NCI-H82 treated with DMSO at 0.1 percent for 48 hours (cell line): Measurements from ENCODE around the gene VAMP4.
"Not testable (repeated sequence)": the region's sequence is repeated elsewhere in the genome, so short reads cannot be mapped to it uniquely, and the experiment has no call there.

Experiments
- DNase-seq: peaks from one replicate; lab custom pipeline; 2025; ENCODE audit not compliant: unreplicated experiment; lab: John Stamatoyannopoulos, UW

Gene VAMP4

DNA sequence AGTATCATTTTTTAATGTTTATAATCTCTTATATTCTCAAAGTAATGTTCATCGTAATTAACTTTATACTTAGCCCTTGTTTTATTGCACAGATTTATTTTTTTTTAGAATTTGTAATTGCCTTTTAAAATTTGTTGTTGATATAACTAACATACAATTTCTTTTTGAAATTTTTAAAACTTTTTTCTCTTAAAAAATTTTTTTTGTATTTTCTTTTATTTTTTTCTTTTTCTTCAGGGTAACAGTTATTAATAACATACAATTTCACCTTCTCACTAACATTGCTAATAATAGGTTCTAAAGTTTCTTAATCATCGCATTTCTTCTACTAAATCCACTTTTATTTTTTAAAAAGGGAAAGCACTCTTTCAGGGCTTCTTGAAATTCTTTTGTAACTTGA lies 11.3 kb upstream of the VAMP4 start:
- no peak for DNase-seq

DNA sequence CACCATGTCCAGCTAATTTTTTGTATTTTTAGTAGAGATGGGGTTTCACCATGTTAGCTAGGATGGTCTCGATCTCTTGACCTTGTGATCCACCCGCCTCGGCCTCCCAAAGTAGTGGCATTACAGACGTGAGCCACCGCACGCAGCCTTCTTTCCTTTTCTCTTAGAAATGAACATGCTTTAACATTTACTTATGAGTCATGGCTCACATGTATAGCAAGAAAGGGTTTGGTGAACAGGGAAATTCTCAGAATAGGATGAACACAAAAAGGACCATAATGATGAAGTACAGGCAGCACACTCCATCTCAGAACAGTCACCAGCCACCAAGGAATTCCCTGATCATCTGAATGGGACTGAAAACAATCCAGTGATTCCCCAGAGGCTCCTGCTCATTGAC lies 9.4 kb upstream of the VAMP4 start:
- DNase-seq: no peak

DNA sequence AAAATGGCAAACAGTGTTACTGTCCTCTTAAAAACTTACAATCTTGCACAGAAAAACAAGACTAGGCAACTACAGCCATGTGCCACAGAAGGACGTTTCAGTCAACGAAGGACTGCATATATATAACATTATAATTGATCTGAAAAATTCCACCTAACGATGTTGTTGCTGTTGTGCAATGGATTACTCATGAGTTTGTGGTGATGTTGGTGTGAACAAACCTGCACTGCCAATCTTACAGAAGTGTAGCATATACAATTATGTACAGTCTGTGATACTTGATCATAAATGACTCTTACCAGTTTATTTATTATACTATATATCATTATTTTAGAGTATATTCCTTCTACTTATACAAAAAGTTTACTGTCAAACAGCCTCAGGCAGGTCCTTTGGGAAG lies 6.8 kb upstream of the VAMP4 start:
- DNase-seq: no peak

DNA sequence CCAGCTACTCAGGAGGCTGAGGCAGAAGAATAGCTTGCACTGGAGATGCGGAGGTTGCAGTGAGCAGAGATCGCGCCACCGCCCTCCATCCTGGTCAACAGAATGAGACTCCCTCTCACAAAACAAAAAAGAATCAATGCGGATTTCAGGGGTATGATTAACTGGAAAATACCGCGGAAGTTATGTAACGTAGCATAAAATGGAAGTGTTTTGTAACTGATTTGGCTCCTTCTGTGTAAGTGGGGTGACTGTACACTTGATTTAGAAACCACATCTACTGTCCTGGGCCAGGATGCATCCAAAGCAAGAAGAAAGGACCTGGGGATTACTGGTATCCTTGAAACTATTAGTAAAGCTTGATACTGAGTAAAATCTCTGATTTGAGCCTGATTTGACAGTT lies 3.1 kb upstream of the VAMP4 start:
- DNase-seq: no peak

DNA sequence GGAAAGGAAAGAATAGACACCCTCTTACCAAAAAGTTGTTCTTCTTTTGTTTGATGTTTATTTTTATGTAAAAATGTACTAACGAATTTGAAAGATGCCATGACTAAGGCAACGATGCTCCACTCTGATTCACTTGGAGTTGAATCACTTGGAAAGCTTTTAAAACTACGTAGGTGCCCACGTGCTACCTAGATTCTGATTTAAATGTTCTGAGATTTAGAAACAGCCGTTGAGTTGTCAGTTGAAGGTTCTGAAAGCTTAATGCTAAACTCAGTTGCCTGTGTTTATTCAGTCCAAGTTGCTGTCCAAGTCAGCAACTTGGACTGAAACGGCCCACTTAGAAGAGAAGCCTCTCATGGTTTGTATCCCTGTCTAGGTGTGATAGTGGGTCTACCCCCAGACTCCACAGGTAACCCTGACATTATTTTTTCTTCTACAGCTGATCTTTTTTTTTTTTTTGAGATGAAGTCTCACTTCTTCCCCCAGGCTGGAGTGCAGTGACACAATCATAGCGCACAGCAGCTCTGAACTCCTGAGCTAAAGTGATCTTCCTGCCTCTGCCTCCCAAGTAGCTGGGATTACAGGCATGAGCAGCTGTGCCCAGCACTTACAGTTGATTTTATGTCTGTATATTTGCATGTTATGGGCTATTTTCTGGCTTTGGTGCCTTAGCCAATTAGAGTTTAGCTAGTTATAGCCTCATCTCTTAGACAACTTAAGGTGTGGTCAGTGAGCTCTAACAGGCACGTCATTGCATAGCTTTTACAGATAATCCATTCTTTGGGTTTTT lies 1.4 kb upstream of the VAMP4 start:
- DNase-seq: peak; percentile 59

DNA sequence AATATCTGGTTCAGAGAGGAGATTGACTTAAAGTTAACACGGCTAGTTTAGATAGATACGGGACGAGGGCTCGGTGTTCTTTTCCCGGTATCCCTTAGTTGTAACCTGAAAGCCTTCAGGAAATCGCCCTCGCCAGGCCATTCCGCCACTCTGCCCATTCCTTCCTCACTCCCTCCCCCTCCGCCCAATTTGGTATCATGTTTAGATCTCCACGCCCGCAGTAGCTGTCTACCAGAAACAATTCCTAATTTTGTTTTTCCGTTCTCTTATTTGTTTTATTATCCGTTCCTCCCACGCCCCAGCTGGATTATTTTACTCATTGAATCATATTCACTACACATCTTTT lies 685 bp upstream of the VAMP4 start:
- DNase-seq: no peak

DNA sequence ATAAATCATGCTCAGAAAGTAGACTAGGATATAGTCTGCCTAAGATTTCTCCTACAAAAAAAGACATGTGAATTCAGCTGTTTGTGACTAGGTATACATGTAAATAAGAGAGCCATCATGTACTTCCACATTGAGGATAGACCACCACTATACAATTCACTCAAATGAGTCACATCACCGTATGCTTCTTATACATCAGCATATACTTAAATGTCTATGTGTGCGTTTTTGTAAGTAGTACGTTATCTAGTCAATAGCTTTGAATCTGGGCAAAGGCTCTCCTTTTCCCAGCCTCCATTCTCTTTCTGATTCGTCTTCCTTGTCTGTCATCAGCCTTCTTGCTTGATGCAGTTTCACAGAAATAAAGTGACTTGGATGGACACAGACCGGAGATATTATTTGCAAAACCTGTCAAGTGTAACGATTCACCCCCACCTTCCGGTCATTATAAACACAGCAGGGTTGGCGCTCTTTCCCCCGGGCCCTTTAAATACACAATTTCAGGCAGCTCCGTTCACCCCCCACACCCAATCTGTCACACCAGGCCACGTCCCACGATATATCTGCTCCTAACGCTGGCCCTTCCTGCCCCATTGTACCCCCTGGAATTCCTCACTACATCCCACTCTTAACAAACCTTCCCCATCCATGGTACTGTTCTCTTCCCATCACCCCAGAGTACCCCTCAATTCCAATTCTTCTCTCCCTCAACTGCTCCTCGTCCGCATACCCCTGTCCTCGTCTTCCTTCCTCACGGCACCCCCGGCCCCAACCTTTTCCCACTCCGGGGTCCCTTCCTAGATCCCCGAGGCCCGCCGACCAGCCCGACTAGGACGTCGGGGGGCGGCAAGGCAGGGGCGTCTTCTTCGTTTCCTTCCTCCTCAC lies 636 bp downstream of the VAMP4 start:
- peak; percentile 65 for DNase-seq

DNA sequence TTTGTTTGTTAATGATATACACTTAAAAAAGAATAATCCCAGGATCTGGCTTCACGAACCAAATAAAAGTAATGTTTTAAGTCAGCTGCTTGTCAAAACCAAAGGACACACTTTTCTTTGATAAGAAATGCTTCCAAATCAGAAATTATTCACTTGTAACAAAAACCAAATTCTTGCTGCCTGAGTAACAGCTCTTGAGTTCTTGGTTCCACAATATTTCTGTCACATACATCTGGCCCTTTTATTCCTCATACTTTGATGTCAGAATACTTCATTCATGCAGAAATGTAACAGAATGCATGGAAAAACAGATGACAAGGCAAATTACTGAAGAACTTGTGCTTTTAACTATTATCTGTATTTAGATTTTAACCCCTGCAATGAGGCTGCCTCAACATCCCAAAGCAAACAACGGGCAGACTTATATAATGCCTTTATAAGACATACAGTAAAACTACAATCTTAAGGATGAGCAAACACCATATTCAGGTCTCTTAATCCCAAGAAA lies 1.5 kb downstream of the VAMP4 start:
- no peak for DNase-seq

DNA sequence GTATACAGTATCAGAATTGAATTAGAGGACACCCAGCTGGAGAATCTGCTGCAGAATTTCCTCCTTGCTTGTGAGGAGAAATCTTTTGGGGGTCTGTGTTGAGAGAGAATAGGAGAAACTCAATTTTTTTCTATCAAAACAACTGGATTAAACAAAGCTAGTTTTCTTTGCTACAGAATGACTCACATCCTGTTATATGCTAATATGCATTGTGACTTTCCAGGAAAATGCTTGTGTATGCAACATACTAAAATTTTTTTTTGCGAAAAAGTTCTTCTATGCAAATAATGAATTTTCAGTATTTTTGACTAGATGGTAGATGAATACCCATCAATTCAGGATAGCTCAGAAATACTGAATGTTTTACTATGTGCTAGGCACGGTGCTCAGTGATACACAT lies 2.2 kb downstream of the VAMP4 start:
- no peak for DNase-seq

DNA sequence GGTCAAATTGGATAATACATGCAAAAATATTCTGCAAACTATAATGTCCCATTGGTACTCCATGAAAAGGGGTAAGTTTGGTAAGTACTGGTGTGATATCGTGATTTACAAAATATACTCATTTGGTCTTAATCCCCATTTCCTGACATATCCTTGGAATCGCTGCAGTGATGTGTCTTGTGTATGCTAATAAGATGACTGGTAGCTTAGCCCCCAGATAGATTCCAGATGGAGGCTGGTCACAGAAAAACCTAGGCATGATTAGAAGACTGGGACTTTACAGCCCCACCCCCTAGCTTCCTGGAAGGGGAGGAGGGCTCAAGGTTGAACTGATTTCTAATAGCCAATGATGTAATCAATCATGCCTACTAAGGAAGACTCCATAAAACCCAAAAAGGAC lies 3.0 kb downstream of the VAMP4 start:
- DNase-seq: peak; percentile 12

DNA sequence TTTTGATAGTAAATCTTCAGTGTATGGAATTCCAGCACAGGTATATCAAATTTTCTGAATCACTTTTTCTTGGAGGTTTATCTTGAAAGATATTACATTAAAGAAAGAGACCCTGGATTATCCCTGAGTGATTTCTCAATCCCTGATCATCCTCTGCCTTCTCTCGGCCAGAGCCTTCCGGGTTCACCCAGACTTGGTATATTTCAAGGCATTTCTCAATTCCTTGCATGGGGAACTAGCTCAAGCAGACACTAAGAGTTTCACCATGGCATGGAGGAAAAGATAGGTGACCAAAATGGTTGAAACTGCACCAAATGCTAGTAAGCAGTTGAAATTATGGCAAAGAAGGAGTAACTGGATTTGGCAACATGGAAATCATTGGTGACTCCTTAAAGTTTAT lies 5.7 kb downstream of the VAMP4 start:
- DNase-seq: no peak

DNA sequence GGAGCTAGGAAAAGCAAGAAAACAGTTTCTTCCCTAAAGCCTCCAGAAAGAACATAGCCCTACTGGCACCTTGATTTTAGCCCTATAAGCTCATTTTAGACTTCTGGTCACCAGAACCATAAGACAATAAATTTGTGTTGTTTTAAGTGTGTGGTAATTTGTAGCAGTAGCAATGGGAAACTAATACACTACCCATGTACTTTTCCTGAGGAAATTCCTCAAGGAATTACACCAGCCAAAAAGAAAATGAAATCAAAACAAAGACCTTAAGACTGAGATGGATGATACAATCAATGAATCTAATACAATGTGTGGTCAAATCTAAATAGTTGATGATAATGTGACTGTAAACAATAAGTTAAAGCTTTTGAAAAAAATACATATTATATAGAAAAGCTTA lies 11.8 kb downstream of the VAMP4 start:
- DNase-seq: no peak

DNA sequence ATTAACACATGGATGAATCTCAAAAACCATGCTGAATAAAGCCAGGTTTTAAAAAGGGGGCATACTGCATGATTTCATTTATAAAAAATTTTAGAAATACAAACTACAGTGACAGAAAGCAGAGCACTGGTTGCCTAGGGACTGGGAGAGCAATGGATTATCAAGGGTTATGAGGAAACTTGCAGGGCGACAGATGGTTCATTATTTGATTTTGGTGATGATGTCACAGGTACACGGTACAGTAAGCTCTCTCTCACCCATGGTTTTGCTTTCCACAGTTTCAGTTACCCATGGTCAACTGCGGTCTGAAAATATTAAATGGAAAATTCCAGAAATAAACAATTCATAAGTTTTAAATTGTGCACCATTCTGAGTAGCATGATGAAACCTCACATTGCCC lies 14.1 kb downstream of the VAMP4 start:
- peak; percentile 80 for DNase-seq

DNA sequence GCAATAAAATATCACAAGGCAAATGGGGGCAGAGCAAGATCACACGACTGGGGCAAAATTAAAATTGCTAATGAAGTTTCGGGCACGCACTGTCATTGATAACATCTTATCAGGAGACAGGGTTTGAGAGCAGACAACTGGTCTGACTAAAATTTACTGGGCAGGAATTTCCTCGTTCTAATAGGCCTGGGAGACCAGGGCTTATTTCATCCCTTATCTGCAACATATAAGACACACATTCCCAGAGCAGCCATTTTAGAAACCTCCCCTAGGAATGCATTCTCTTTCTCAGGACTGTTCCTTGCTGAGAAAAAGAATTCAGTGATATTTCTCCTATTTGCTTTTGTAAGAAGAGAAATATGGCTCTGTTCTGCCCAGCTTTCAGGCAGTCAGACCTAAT lies 18.7 kb downstream of the VAMP4 start:
- DNase-seq: not testable (repeated sequence)

DNA sequence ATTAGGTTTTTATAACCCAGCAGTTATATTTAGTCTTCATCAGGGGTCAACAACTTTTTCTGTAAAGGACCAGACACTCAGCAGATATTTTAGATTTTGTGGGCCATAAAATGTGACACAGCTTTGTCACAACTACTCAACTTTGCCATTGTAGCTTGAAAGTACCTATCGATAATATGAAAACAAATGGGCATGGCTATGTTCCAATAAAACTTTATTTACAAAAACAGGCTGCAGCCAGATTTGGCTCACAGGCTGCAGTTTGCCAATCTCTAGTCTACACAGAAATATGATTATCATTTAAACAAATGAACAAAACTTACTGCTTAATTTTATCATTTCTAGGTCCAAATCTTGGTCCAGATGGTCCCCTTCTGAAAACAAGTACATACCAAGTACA lies 23.0 kb downstream of the VAMP4 start:
- DNase-seq: no peak

DNA sequence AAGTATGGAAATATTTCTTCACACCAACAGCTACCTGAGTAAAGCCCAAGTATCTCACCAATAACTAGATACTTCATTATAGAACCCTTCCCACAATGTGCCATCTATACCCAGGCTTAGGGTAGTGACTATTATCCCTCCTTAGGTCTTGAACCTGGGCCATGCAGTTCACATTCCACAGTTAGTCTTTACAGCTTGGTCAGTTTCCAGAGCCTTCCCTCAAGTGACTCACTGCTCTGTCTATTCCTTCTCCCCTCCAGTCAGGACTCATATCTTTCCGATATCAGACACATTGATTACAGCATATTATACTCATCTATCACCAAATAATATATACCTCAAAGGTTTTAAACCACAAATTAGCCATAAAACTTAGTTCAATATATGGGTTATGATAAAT lies 23.6 kb downstream of the VAMP4 start:
- no peak for DNase-seq

DNA sequence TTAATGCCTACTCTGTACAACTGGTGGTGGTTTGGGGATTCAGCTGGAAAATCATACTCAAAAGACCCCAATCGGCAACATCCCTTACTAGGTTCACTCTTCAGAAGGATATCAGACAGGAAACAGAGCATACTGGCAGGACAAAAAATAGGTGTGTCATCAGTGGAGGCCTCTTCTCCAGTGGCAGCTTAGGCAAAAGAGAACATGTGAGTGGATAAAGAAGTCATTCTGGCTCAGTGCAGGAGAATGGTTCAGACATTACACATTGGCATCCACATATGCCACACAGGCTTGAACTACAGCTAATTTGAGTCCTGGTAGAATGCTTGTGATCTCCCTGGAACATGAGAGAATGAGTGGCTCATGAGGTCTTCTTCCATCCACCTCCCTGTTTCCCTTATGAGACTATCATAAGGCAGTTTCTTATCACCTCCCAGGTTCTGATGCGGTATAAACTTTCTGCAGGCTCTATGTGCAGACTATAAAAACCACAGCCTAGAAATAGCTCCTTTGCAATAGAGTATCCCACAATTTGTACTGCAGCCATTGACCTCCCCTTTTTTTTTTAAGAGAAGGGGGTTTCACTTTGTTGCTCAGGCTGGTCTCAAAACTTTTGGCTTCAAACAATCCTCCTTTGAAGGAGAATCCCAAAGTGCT lies 24.7 kb downstream of the VAMP4 start:
- DNase-seq: no peak

DNA sequence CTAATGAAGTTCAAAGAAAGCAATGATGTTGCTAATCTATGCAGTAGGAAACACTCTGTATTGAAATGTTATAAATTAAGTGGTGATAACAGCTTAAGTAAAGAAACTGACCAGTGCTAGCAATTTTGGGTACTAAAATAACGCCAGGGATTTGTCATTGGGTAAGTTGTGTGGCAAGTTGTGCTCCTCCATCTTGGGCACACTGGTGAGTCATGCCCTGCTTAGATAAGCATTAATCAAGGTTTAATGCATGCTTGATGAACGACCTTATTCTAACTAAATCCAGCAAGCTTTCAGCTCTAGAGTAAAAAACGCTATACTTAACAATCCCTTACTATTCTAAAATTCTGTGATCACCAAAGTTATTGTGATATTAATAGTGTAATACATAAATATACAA lies 25.2 kb downstream of the VAMP4 start:
- no peak for DNase-seq

DNA sequence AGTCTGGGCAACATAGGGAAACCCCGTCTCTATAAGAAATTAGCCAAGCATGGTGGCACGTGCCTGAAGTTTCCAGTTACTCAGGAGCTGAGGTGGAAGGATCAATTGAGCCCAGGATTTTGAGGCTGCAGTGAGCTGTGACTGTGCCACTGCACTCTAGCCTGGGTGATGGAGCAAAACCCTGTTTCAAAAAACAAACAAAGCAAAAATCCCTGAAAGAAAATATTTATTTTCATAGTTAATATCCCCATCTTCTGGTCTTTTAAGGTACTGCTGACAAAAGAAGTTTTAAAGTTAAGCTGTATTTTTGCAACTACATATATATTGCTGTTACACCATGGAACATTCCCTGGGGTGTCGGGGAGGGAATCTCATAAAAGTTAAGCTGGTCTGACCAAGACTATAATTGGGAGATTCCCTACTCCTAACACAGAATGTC lies 26.0 kb downstream of the VAMP4 start:
- no peak for DNase-seq

DNA sequence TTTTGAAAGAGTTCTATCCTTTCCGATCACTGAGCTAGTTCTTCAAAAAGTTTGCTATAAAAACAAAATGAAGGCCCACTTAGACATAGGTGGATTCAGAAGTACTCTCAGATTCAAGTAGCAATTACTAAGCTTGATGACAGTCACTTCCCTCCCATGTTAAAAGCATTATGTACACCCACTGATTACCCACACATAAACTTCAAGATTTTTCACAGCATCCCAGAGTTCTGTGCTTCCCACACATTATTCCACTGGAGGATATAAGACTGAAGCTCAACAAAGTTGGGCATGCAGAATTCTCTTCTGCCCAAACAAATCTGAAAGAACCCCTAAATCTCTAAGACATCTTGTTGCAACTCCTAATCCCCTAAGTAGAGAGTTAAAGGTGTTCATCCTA lies 29.5 kb downstream of the VAMP4 start:
- DNase-seq: peak; percentile 29

DNA sequence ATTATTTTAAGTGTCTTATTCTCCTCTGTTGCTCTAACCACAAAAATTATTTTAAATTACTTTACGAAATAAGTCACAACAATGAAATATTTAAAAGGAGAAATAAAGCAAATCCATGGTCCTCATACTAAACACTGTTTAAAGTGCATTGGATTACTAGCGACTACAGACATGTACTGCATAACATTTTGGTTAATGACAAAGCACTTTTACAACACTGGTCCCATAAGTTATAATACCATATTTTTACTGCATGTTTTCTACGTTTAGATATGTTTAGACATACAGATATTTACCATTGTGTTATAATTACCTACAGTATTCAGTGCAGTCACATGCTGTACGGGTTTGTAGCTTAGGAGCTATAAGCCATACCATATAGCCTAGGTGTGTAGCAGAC lies 30.2 kb downstream of the VAMP4 start:
- no peak for DNase-seq

DNA sequence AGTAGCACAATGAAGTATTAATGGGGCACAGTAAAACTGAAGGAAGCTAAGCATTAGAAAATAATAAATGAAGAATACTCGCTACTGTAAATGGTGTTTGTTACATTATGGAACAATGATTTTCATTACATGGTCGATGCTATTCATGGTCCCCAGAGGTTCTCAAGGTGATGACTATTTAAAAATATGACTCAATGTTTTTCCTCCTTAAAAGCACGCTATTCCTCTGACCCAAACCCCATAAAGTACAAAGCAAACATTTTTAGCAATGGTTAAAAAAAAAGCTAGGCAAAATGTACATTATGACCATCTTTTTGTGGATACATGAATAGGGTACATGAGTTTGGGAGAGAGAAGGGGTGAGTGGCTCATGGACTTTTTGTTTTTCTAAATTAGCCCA lies 34.3 kb downstream of the VAMP4 start:
- DNase-seq: no peak
